Stimulated activated CD4-positive, alpha-beta T cell treated with anti-CD3 and anti-CD28 coated beads, Interleukin-4, amount 100 ng/mL, for 24 hours (primary cell): ENCODE measurements around the gene CST5.
"Not testable (repeated sequence)": the region's sequence is repeated elsewhere in the genome, so short reads cannot be mapped to it uniquely, and the experiment has no call there.

Experiments used
- DNase-seq: peaks from one replicate; pipeline ENCODE4 v3.0.0-alpha.2; 2020

Gene CST5

GRCh38 chr20:23832775-23833513, 46.6 kb downstream of the CST5 start:
- DNase-seq, result no peak

- DNase-seq, result not testable (repeated sequence)
Observed at GRCh38 chr20:23831961-23832360, 47.6 kb downstream of the CST5 start.

DNA sequence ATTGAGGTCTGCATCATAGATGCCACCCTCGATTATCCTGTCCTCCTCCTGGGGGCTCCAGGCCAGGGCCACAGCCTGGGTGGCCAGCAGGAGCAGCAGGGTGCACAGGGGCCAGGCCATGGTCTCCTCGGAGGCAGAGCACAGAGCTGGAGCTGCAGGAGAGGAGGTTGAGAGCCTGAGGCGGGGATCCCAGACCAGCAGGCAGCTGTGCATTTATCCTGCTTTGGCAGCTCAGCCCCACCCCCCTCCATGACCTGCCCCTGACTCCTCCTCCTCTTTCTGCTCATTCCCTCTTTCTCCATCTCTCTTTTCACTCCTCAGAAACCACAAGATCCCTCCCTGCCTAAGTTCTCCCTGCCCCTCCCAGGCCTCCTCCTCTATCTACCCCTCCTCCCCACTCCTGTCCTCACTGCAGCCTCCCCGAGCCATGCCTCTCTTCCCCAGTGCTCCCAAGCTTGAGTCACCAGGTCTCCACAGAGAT, 53.0 kb downstream of the CST5 start, which contains the start of gene CST2:
Gene CST2, minus strand, starts transcription at position 189 of the 481 bp plus-strand sequence. Its CDS starts 69 bp downstream, at position 120.
- DNase-seq, result no peak
